ELF-1 (cell line): ENCODE results near the gene FAM3B.
A peak's percentile ranks its signal among the peaks of the same experiment; 100 is the strongest.
"Not testable (repeated sequence)": the region's sequence is repeated elsewhere in the genome, so short reads cannot be mapped to it uniquely, and the experiment has no call there.

Experiments
- DNase-seq: peaks from one replicate; pipeline ENCODE4 v3.0.0-alpha.2; 2016; ENCODE audit warnings: low read depth, low spot score

FAM3B gene

DNA sequence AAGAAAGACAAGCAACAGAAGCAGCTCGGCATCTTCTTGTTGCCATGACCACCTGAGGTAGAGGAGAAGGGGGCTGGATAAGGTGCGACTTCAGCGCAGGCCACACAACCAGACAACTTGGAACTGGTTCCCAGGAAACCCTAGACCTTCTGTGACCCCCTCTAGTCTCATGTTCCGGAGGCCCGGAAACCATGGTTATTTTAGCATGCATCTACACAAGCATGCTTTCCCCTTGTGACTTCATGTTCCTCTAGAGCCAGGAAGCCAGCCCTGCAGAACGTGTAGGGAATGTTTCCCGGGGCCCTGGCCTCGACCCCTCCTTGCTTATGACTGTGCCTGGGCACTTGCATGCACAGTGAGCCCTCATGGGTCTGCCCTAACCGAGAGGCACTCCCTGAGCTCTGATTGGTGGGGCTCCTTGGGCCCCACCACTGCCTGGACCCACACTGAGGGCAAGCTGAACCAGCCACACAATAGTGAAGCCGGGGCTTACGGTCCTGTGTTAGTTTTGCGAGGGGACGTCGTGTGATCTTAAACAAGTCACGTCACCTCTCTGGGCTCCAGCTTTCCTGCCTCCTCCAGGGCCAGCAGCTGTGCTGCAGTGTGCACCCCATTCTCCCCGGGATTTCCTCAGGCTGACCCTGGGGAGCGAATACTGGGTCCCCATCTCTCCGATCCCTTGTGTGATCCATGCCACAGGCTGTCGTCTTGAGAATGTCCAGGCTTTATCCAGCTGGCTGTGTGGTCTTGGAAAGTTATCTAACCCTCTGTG, 33.2 kb downstream of the FAM3B start:
- DNase-seq, result no peak

- no peak for DNase-seq
These were observed 34.0 kb downstream of the FAM3B start for GRCh38 chr21:41350436-41351155.

- DNase-seq, result no peak
These were observed 40.9 kb downstream of the FAM3B start for GRCh38 chr21:41357546-41357945.

DNA sequence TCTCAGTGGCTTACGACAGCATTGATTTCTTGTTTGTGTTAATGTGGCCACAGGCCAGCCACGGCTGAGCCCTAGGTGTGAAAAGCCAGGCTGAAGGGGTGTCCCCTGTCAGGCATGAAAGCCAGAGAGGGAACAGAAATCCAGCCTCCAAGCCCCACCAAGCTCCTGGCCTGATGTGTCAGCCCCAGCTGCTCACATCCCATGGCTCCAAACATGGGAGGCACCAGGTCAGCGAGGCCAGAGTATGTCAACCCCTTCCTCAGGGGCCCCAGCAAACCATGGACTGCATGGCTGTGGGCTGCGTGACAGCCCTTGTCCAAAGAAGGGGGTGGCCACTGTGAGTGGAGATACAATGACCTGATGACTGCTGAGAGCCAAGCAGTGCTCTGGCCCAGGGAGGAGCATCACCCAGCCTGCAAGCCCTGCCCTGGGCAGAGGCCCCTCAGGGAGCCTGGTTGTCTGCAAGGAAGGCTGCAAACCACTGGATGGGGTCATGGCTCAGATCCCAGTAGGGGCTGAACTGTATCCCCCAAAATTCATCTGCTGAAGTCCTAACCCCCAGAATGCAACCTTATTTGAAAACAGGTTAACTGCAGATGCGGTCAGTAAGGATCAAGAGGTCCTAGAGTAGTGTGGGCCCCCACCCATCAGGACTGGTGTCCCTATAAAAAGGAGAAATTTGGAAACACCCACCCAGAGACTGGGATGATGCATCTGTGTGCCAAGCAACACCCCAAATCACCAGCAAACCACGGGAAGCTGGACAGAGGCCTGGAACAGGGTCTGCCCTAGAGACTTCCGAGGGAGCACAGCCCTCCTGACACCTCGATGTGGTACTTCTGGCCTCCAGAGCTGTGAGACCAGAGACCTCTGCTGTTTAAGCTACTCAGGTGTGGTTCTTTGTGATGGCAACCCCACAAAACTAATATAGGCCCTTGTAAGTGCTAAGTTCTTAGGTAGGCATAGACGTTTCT, 41.9 kb downstream of the FAM3B start:
- DNase-seq, result no peak

GRCh38 chr21:41359286-41359685, 42.7 kb downstream of the FAM3B start:
- DNase-seq, result peak; percentile 43

DNA sequence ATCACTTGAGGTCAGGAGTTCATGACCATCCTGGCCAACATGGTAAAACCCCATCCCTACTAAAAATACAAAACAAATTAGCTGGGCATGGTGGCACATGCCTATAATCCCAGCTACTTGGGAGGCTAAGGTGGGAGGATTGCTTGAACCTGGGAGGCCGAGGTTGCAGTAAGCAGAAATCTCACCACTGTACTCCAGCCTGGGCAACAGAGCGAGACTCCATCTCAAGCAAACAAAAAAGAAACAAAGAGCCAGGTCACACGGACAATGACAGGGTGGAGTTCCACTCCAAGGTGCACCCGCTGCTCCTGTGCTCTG, 43.1 kb downstream of the FAM3B start:
- not testable (repeated sequence) for DNase-seq

DNA sequence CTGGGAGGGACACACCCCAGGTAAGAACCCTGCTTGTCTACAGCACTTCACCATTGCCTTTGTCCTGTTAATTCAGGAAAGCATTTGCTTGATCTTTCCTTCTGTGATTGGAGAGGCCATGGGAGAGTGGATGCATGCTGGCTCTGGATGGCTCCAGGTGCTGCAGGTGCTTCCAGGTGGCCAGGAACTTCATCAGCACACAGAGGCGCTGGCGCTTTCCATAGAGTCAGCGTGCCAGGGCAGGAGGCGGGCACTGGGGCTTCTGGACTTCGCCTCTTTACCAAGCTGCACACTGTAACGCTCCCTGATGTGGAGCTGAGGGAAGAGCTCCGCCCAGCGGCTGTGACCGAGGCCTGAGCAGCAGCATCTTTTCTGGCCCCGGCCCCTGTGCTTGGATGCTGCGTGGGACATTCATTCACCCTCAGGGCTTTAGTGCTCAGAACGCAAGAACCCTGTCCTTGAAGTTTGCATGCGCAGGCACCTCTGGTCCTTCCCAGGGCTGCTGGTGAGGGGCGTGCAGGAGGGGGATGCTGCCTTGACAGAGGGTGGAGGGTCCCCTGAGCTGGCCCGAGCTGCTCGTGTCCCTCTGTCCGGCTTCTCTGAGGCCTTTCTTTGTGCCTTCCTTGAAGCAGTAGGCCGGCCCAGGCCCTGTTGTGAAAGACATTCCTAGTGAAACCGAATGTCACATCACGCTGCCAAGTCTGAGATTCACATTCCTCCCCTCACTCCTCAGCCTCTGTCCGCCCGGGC, 43.6 kb downstream of the FAM3B start:
- DNase-seq, result peak; percentile 66

GRCh38 chr21:41361053-41361785, 44.6 kb downstream of the FAM3B start:
- no peak for DNase-seq

DNA sequence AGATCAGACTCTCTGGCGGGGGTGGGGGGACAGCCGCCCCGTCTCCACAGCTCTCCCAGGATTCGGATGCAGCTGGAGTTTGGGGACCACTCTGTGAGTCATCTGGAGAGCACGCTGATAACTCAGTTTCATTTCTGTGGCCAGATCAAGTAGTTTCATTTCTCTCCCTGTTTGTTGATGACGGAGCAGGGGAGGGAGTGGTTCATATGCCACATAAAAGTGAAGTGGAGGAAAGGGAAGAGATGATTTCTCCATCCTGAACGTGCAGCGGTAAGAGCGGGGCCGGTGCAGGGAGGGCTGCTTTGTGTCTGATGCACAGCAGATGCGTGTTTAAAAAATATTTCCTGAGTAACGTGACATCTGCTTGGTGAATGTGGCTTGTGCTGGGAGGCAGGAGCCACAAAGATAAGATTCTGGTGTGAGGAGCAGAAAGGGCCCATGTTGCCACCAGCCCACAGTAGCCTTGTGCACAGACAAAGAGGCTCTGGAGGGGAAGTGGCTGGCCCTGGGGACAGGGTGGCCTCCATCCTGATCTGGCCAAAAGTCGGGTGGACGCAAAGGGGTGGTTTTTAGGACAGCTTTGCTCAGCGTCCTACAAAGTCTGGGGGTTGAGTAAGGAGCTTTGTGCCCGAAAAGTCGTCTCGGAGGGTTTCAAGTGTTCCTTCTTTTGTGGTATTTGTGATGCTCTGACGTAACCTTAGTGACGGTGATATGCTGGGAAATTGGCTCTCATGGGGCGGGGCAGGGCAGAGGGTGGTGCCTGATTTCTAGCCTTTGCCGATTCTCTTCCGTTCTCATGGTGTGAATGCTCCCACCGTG, 45.4 kb downstream of the FAM3B start, which contains the start of gene MX2:
Gene MX2 (plus strand): TSS at position 242 of the 819 bp plus-strand sequence. CDS start 14,880 bp downstream, outside the sequence.
- no peak for DNase-seq

GRCh38 chr21:41362605-41363369, 46.2 kb downstream of the FAM3B start:
- DNase-seq, result no peak

GRCh38 chr21:41363370-41364270, 47.0 kb downstream of the FAM3B start:
- no peak for DNase-seq

GRCh38 chr21:41364308-41364707, 47.7 kb downstream of the FAM3B start:
- no peak for DNase-seq

DNA sequence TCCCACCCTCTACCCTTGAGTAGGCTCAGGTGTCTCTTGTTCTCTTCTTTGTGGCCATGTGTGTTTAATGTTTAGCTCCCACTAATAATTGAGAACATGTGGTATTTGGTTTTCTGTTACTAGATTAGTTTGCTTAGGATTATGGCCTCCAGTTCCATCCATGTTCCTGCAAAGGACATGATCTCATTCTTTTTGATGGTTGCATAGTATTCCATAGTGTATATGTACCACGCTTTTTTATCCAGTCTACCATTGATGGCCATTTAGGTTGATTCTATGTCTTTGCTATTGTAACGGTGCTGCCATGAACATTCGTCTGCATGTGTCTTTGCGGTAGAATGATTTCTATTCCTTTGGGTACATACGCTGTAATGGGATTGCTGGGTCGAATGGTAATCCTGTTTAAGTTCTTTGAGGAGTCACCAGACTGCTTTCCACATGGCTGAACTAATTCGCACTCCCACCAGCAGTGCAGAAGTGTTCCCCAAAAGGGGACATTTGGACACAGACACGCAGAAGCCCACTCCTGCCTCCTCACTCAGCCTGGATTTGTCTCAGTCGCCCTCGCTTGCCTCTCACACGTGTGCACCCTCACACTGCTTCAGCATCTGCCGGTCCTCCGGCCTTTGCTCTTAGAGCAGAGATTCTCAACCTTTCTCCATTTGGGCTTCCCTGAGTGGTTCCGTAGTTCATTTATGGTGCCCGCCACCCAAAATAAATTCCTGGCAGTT, 48.9 kb downstream of the FAM3B start:
- no peak for DNase-seq

GRCh38 chr21:41366522-41367151, 50.0 kb downstream of the FAM3B start:
- DNase-seq, result peak; percentile 36

- no peak for DNase-seq
These were observed 50.8 kb downstream of the FAM3B start for GRCh38 chr21:41367301-41367944.
